Naive thymus-derived CD8-positive, alpha-beta T cell (primary cell): ENCODE measurements around the gene MIAT. TPM values are rescaled to one million over a fixed set of nuclear protein-coding genes. Genes with fewer than 3 reads are reported as not detected.
A peak's percentile ranks its signal among the peaks of the same experiment; 100 is the strongest.

Experiments used
- ATAC-seq, 2 donors: fragments of 150-1000 bp; cut with Tn5 transposase in 1 of 2; sonication (Bioruptor Pico), chemical (Tn5 transposase) in 1 of 2; 1 replicate in 1 of 2; 2 replicates in 1 of 2; pipeline ENCODE4 v1.10.0; 2021; ENCODE audit warnings: mild to moderate bottlenecking in 2 of 2, moderate library complexity in 2 of 2
- POLR2A ChIA-PET: fragments of 350-600 bp; sonication (Branson Sonifier 250); formaldehyde crosslinking; loops from one replicate; lab custom pipeline; 2021; ENCODE audit warnings: antibody characterized with exemption; lab: Charles Lee
- DNase-seq, 10 donors: peaks; one replicate each; pipeline versions ENCODE4 v3.0.0 to v3.0.0-alpha.2; 2020 to 2022
- H3K27ac Mint-ChIP-seq, 10 donors: one replicate each; pipeline ENCODE4 v1.8.0; 2020 to 2022; ENCODE audit warnings: mild to moderate bottlenecking in 10 of 10, mixed read lengths in 10 of 10, moderate library complexity in 4 of 10, inconsistent platforms in 1 of 10
- H3K27me3 Mint-ChIP-seq, 5 donors: one replicate each; pipeline ENCODE4 v1.8.0; 2021 to 2022; ENCODE audit warnings: mixed read lengths in 5 of 5
- H3K36me3 Mint-ChIP-seq, 3 donors: one replicate each; pipeline ENCODE4 v1.8.0; 2020 to 2022; ENCODE audit warnings: mixed read lengths in 3 of 3, mild to moderate bottlenecking in 2 of 3, inconsistent platforms in 1 of 3
- H3K4me1 Mint-ChIP-seq, 4 donors: one replicate each; pipeline ENCODE4 v1.8.0; 2021 to 2022; ENCODE audit warnings: mixed read lengths in 4 of 4
- H3K4me3 Mint-ChIP-seq, 10 donors: one replicate each; pipeline ENCODE4 v1.8.0; 2020 to 2022; ENCODE audit warnings: mild to moderate bottlenecking in 10 of 10, mixed read lengths in 10 of 10, moderate library complexity in 6 of 10, inconsistent platforms in 1 of 10
- H3K9me3 Mint-ChIP-seq, 9 donors: one replicate each; pipeline ENCODE4 v1.8.0; 2020 to 2022; ENCODE audit warnings: mixed read lengths in 9 of 9, mild to moderate bottlenecking in 3 of 9, inconsistent platforms in 1 of 9, moderate library complexity in 1 of 9
- polyA plus RNA-seq, 3 donors: library from polyadenylated mRNA; unstranded; fragments of 300-500 nt; fragmentation: Illumina TruSeq; gene quantifications; one replicate each; pipeline ENCODE4 v1.2.3, GENCODE V29; 2021
- total RNA-seq, 8 experiments: library from RNA in 2 of 8; stranded (reverse) in 2 of 8; gene quantifications; one replicate each; pipeline ENCODE4 v1.2.3 and lab custom pipeline; 2021 to 2026

Gene MIAT
- total and polyA plus RNA-seq, 5 experiments from 2014 or later = 0.06 to 362 (median 0.76) TPM

DNA sequence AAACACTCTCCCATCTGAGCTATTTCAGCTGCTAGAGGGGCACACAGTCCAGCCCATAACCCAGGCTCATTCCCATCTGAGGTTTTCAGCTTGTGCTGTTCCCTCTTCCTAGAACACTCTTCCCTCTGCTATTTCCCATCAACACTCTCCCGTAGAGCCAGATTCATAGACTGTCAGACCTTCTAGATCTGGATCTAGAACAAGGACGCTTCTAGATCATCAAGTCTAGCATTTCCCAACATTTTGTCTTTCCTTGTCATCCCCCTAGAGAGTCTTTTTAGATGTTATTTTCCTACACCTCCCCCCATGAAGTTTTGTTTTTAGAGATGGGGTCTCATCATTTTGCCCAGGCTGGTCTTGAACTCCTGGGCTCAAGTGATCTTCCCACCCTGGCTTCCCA is 22.3 kb upstream of the MIAT start:
- H3K36me3 Mint-ChIP-seq = no peaks in the 10 kb centered on the region
- peaks cover 3 to 20% (median 8%) of the 10 kb centered on the region in 4 donors for H3K4me1 Mint-ChIP-seq
- POLR2A ChIA-PET = no interaction called here
- DNase-seq = no peak
- no peaks in the 10 kb centered on the region for H3K27me3 Mint-ChIP-seq
- ATAC-seq = no peak
- peak overlapping the region in 2 of 10 donors; percentile 20 to 84 for H3K27ac Mint-ChIP-seq
- H3K4me3 Mint-ChIP-seq = no peak overlapping the region
- H3K9me3 Mint-ChIP-seq = no peaks in the 10 kb centered on the region

DNA sequence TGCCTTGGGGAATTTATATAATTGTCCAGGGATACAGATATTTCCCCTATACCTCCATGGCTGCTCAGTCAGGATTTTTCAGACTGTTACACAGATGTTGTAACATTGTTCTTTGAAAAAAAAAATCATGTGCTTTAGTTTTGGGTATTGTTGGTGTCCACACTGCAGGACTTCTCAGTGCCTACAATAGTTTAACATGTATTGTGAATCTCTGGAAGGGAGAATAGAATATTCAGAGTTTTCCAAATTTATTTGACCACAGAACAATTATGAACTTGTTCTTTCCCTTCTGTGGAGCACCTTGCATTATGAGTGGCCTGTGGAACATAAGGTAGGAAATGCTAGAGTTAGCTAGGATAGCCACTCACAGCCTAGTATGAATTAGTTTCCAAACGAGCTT is 21.1 kb upstream of the MIAT start:
- H3K9me3 Mint-ChIP-seq = no peaks in the 10 kb centered on the region
- peak overlapping the region in 1 of 10 donors; percentile 53 for H3K27ac Mint-ChIP-seq
- no peaks in the 10 kb centered on the region for H3K27me3 Mint-ChIP-seq
- ATAC-seq (no peak), DNase-seq (no peak)
- no peaks in the 10 kb centered on the region for H3K36me3 Mint-ChIP-seq
- peaks cover 7 to 29% (median 15%) of the 10 kb centered on the region in 4 donors for H3K4me1 Mint-ChIP-seq
- H3K4me3 Mint-ChIP-seq = no peak overlapping the region
- POLR2A ChIA-PET = interaction anchor here (0.7 kb wide), 1 partner anchor 29 kb away, joined by 3 read pairs; no protein-coding TSS in a partner anchor

DNA sequence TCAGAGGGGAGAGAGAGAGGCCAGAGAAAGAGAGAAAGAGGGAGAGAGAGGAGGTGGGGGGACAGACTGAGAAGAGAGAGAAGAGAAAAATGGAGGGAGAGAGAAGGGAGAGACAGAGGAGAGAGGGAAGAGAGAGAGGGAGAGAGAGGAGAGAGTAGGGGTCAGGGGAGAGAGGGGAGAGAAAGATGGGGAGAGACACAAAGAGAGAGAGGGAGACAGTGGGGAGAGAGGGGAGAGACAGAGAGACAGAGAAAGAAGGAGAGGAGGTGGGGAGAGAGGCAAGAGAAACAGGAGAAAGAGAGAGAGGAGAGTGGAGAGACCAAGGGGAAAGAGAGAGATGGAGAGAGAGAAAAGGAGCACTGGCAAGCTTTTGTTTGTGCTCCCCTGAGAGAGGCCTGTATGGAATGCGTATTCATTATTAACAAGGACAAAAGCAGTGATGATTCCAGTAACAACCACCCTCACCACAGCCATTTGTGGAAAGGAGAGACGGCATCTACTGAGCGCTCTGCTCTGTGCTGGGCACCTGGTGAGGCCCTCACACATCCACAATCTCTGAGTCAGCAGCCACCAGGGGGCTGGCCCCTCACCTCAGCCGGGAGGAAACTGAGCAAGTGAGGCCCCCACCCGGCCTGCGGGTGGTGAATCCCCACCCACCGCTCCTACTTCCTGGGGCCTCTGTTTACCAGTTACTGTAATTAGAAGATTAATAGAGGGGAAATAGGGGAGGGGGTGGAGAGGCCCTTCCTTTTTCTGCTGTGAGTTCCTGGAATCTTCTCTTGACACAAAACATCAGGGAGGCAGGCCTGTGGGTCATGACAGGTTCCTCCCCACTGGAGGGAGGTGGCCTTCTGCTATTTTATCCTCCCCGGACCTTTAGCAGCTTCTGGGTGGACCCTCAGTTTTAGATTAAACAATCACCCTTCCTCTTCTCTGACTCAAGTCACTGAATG is 14.6 kb upstream of the MIAT start:
- Mint-ChIP-seq H3K4me3 (peak overlapping the region; percentile 50 to 85 (median 66)), H3K36me3 (no peaks in the 10 kb centered on the region), H3K27ac (peak overlapping the region; percentile 90 to 97 (median 92)), H3K9me3 (no peaks in the 10 kb centered on the region), H3K27me3 (peaks cover 0 to 1% (median 0%) of the 10 kb centered on the region in 5 donors), H3K4me1 (peaks cover 35 to 74% (median 71%) of the 10 kb centered on the region in 4 donors)
- DNase-seq (peak; percentile 41 to 77 (median 50)), ATAC-seq (peak; percentile 73 to 78)
- POLR2A ChIA-PET = interaction anchor here (0.7 to 1.6 kb wide), 19 partner anchors 9 to 617 kb away, joined by 3 to 16 read pairs (median 4); partner anchors contain the start of genes HPS4, MIAT and SRRD

DNA sequence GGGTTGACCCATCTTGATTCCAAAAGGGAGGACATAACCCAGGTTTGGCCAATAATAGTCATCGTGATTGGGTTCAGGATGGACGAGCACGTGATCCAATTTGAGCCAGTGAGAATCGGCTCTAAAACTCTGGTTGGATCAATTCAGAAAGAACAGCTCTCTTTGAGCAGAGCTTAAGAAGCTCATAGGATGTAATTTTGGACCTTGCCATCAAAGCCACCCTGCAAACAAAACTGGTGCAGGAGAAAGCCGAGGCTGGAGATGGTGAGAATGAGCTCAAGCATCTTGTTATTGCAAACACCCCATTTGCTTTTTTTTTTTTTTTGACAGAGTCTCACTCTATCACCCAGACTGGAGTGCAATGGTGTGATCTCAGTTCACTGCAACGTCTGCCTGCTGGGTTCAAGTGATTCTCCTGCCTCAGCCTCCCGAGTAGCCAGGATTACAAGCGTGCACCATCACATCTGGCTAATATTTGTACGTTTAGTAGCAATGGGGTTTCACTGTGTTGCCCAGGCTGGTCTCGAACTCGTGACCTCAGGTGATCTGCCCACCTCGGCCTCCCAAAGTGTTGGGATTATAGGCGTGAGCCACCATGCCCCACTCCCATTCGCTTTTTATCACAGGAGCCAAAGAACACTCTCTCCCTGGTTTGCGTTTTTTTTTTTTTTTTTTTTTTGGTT is 13.8 kb upstream of the MIAT start:
- DNase-seq (peak in 2 of 10 donors; percentile 16 to 38), ATAC-seq (no peak)
- peak overlapping the region; percentile 79 to 97 (median 91) for H3K27ac Mint-ChIP-seq
- H3K36me3 Mint-ChIP-seq = no peaks in the 10 kb centered on the region
- peak overlapping the region; percentile 50 to 85 (median 66) for H3K4me3 Mint-ChIP-seq
- peaks cover 43 to 82% (median 79%) of the 10 kb centered on the region in 4 donors for H3K4me1 Mint-ChIP-seq
- POLR2A ChIA-PET = interaction anchor here (0.7 to 1.6 kb wide), 11 partner anchors 10 to 616 kb away, joined by 3 to 6 read pairs (median 4); partner anchors contain the start of genes HPS4 and SRRD
- no peaks in the 10 kb centered on the region for H3K9me3 Mint-ChIP-seq
- peaks cover 0 to 1% (median 0%) of the 10 kb centered on the region in 5 donors for H3K27me3 Mint-ChIP-seq

DNA sequence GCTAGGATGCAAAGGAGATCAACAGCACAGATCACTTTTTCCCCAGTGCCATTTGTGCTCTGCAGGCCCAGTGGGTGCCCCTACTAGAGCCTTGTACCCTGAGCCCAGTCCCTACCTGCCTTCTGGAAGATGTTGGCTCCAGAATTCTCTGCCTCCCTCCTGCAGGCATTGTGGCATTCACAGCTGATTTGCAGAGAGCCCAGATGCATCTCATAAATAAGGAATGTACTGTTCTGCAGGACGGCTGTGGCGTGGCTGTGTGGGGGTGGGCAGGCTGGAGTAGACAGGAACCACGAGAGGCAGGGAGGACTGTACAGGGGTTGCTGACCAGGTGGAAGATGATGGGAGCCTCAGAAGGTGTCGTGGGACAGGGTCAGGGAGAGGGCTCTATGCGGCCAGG is 11.2 kb upstream of the MIAT start:
- H3K4me3 Mint-ChIP-seq = peak overlapping the region in 3 of 10 donors; percentile 11 to 86 (median 43)
- POLR2A ChIA-PET = interaction anchor here (0.8 kb wide), 1 partner anchor 68 kb away, joined by 7 read pairs; no protein-coding TSS in a partner anchor
- no peaks in the 10 kb centered on the region for H3K36me3 Mint-ChIP-seq
- H3K27ac Mint-ChIP-seq = peak overlapping the region in 3 of 10 donors; percentile 34 to 79 (median 71)
- ATAC-seq = no peak
- H3K9me3 Mint-ChIP-seq = no peaks in the 10 kb centered on the region
- peaks cover 0 to 1% (median 0%) of the 10 kb centered on the region in 5 donors for H3K27me3 Mint-ChIP-seq
- peaks cover 52 to 85% (median 84%) of the 10 kb centered on the region in 4 donors for H3K4me1 Mint-ChIP-seq
- no peak for DNase-seq

DNA sequence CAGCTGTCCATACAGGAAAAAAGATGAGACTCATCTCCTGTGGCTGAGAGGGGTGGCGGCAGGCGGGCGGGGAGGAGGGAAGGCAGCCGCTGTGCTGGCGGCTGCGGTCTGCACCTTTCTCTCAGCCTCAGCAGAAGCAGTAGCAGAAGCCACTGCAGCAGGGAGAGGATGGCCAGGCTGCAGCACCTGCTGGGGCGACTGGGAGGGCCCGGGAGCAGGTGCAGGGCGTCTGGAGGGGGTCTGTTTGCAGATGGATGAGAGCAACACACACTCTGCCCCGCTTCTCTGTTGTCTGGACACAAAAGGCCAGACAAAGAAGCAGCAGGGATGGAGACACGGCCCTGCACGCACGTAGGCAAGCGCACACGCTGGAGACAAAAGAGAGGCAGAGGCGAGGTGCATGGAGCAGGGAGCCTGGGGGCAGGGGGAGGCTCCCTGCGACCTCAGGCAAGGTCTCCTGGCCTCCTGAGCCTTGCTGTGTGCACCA is 9.3 kb upstream of the MIAT start:
- POLR2A ChIA-PET = interaction anchor here (0.7 to 0.9 kb wide), 3 partner anchors 9 to 72 kb away, joined by 3 to 4 read pairs (median 4); partner anchors contain the start of gene MIAT
- peak overlapping the region; percentile 73 to 92 (median 87) for H3K27ac Mint-ChIP-seq
- H3K36me3 Mint-ChIP-seq = no peaks in the 10 kb centered on the region
- peaks cover 38 to 66% (median 66%) of the 10 kb centered on the region in 4 donors for H3K4me1 Mint-ChIP-seq
- DNase-seq (peak in 9 of 10 donors; percentile 16 to 55 (median 42)), ATAC-seq (peak; percentile 80 to 82)
- peak overlapping the region; percentile 5 to 92 (median 68) for H3K4me3 Mint-ChIP-seq
- H3K9me3 Mint-ChIP-seq = no peaks in the 10 kb centered on the region
- peaks cover 0 to 1% (median 0%) of the 10 kb centered on the region in 5 donors for H3K27me3 Mint-ChIP-seq

DNA sequence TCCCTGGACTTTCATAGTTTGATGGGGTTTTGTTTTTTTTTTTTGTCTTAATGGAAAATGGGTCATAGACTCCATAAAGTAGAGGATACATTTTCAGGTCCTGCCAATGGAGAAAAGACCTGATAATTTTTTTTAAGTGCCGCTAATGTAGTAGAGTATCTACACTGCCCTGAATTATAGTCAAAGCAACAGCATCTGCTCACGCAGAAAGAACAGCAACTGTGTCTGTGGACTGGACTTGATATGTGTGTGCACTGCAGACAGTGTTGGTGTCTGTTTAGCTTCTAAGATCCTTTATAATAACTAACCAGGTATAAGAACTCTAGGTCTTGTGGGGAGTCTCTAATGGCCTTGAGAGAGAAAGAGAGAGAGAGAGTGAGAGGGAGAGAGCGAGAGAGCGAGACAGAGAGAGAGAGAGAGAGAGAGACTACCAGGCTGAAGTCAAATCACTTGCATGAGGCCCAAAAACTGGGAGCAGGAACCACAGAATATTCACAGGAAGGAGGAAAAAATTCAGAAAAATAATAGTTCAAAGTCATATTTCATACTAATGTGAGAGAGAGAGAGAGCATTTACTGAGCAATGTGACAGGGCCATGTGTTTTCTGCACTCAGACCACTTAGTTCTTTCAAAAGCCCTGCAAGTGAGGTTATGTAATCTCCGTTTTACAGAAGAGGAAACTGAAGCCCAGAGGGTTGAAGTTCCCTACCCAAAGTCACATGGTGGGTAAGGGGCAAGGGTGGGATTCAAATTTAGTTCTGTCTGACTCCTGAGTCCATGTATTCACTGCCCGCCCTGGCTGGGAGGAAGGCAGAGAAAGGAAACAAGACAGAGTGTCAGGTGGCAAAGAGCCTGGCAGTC is 8.6 kb upstream of the MIAT start:
- peak overlapping the region; percentile 62 to 93 (median 87) for H3K27ac Mint-ChIP-seq
- H3K4me1 Mint-ChIP-seq = peaks cover 38 to 59% (median 59%) of the 10 kb centered on the region in 4 donors
- DNase-seq (peak in 1 of 10 donors; percentile 34), ATAC-seq (no peak)
- POLR2A ChIA-PET = interaction anchor here (0.7 to 1.3 kb wide), 3 partner anchors 9 to 72 kb away, joined by 3 to 5 read pairs (median 4); partner anchors contain the start of gene MIAT
- H3K9me3 Mint-ChIP-seq = no peaks in the 10 kb centered on the region
- peaks cover 0 to 1% (median 0%) of the 10 kb centered on the region in 5 donors for H3K27me3 Mint-ChIP-seq
- no peaks in the 10 kb centered on the region for H3K36me3 Mint-ChIP-seq
- H3K4me3 Mint-ChIP-seq = peak overlapping the region; percentile 5 to 92 (median 68)

DNA sequence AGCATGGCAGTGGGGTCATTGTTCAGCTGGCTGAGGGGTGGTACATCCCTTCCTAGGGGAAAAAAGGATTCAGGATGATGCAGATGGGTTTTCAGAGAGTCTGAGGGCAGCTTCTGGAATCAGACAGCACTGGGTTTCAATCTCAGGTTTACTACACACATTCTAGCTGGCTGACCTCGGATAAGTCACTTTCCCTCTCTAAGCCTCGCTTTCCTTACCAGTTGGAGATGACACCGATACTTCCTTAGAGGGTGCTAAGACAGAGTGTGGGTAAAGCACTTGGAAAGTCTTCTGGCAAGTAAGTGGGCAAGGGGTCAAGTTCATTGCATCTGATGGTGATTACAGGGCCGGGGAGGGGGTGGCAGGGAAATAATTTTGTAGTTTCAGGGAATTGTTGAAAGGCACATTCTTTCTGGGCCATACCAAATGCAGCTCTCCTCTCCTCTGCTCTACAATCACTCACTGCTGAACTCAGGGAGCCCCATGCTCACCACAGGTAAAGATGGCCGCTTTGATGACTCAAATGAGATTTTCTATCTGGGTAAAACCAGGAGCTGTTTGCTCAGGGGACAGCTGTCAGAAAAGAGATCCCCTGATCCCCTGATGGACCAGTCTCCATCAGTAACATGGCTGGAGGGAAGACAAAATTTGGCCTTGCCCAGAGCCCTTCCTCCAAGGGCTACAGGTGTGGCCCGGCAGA is 6.5 kb upstream of the MIAT start:
- peaks cover 30 to 40% (median 38%) of the 10 kb centered on the region in 4 donors for H3K4me1 Mint-ChIP-seq
- no peak overlapping the region for H3K4me3 Mint-ChIP-seq
- peaks cover 0 to 1% (median 0%) of the 10 kb centered on the region in 5 donors for H3K27me3 Mint-ChIP-seq
- H3K9me3 Mint-ChIP-seq = no peaks in the 10 kb centered on the region
- no peak for ATAC-seq
- H3K36me3 Mint-ChIP-seq = no peaks in the 10 kb centered on the region
- peak overlapping the region in 2 of 10 donors; percentile 65 to 70 for H3K27ac Mint-ChIP-seq
- DNase-seq = no peak
- POLR2A ChIA-PET = interaction anchor here (0.7 to 1.1 kb wide), 2 partner anchors 14 to 16 kb away, joined by 3 to 5 read pairs; no protein-coding TSS in a partner anchor

DNA sequence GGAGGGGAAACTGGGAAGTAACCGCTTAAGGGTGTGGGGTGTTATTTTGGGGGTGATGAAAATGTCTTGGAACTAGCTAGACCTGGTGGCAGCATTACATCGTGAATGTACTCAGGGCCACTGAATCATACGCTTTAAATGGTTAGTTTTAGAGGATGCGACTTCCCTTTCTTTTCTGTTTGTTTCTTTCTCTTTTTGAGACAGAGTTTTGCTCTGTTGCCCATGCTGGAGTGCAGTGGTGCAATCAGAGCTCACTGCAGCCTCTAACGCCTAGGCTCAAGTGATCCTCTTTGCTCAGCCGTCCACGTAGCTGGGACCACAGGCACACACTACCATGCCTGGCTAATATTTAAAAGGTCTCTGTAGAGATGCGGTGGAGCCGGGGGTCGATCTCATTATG is 5.6 kb upstream of the MIAT start:
- no peaks in the 10 kb centered on the region for H3K27me3 Mint-ChIP-seq
- DNase-seq (no peak), ATAC-seq (no peak)
- H3K9me3 Mint-ChIP-seq = no peaks in the 10 kb centered on the region
- no peaks in the 10 kb centered on the region for H3K36me3 Mint-ChIP-seq
- POLR2A ChIA-PET = interaction anchor here (1.1 kb wide), 1 partner anchor 15 kb away, joined by 5 read pairs; no protein-coding TSS in a partner anchor
- peaks cover 24 to 33% (median 31%) of the 10 kb centered on the region in 4 donors for H3K4me1 Mint-ChIP-seq
- no peak overlapping the region for H3K27ac Mint-ChIP-seq
- H3K4me3 Mint-ChIP-seq = no peak overlapping the region

DNA sequence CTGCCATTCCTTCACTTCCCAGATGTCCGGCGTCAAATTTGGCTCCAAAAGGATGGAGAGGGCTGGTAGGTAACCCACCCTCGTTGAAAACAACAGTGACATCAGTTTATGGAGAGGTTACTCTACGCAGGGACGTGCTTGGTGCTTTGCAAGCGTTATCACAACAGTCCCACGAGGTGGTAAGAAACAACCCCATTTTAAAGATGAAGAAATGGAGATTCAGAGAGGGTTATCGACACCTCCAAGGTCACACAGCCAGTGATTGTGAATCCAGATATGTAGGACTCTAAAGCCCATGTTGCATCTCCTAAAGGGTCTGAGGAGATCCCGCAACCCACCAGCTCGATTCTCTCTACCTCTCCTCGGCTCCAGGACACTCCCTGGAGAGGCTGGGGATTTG is 773 bp downstream of the MIAT start:
- H3K36me3 Mint-ChIP-seq = no peaks in the 10 kb centered on the region
- H3K4me1 Mint-ChIP-seq = peaks cover 13 to 39% (median 28%) of the 10 kb centered on the region in 4 donors
- POLR2A ChIA-PET = interaction anchor here (7.2 kb wide), 1 partner anchor 14 kb away, joined by 55 read pairs; no protein-coding TSS in a partner anchor
- H3K9me3 Mint-ChIP-seq = no peaks in the 10 kb centered on the region
- peak overlapping the region; percentile 41 to 90 (median 82) for H3K27ac Mint-ChIP-seq
- H3K4me3 Mint-ChIP-seq = peak overlapping the region; percentile 85 to 96 (median 92)
- ATAC-seq (peak; percentile 22 to 34), DNase-seq (no peak)
- peaks cover 0 to 5% (median 0%) of the 10 kb centered on the region in 5 donors for H3K27me3 Mint-ChIP-seq
